A549 (cell line): ENCODE measurements around the gene SMAGP. TPM values are rescaled to one million over a fixed set of nuclear protein-coding genes. Genes with fewer than 3 reads are reported as not detected.

Source experiments
- ATAC-seq, 2 experiments: fragments of 200-7000 bp in 1 of 2; fragments of >200 bp in 1 of 2; cut with Nextera tagmentation in 1 of 2; cut with Tn5 transposase in 1 of 2; 3 replicates each; pipeline versions ENCODE4 v1.8.0 to v1.9.1; 2018 to 2020; ENCODE audit warnings: mild to moderate bottlenecking in 1 of 2, moderate library complexity in 1 of 2
- CTCF ChIA-PET: fragments of 300-600 bp; sonication (Branson Sonifier 250); formaldehyde crosslinking; extraction: SDS; loops from one replicate; lab custom pipeline; 2021; ENCODE audit warnings: antibody characterized with exemption, inconsistent platforms; lab: Yijun Ruan, JAX
- POLR2A ChIA-PET: fragments of 350-600 bp; formaldehyde crosslinking; extraction: SDS; loops from one replicate; lab custom pipeline; 2021; ENCODE audit warnings: antibody characterized with exemption, inconsistent platforms; lab: Yijun Ruan, JAX
- DNase-seq, 2 experiments: peaks; one replicate each; pipeline versions ENCODE4 v3.0.0 to v3.0.0-alpha.2; 2011 to 2016; ENCODE audit warnings: low read depth in 1 of 2, low spot score in 1 of 2
- FAIRE-seq: peaks from 2 replicates; lab custom pipeline; 2011; peaks lifted over from hg19 to GRCh38; lab: Jason Lieb, UNC
- H3K27ac ChIP-seq, 2 experiments: fragments of >200 bp; sonication (Bioruptor Twin); formaldehyde crosslinking; 3 replicates each; pipeline ENCODE4 v1.5.1; 2016 to 2017
- H3K4me1 ChIP-seq: fragments of >200 bp; sonication (Bioruptor Twin); formaldehyde crosslinking; 3 replicates; pipeline ENCODE4 v1.6.1; 2016
- H3K4me2 ChIP-seq: fragments of >200 bp; sonication (Bioruptor Twin); formaldehyde crosslinking; 3 replicates; pipeline ENCODE4 v1.6.1; 2016
- H3K4me3 ChIP-seq: fragments of >200 bp; sonication (Bioruptor Twin); formaldehyde crosslinking; 3 replicates; pipeline ENCODE4 v1.5.1; 2016
- H3K9me3 ChIP-seq: fragments of >200 bp; sonication (Bioruptor Twin); formaldehyde crosslinking; 3 replicates; pipeline ENCODE4 v1.6.1; 2016
- BHLHE40 ChIP-seq: IDR thresholded peaks from 2 replicates; pipeline ENCODE4 v1.6.1; 2012; ENCODE audit warnings: low read depth, low read length, inconsistent platforms
- CEBPB ChIP-seq, 2 experiments: fragments of >200 bp in 1 of 2; sonication (Bioruptor Twin) in 1 of 2; formaldehyde crosslinking in 1 of 2; IDR thresholded peaks; 2 replicates each; pipeline ENCODE4 v1.6.1; 2012 to 2016
- CHD4 ChIP-seq: fragments of 200-600 bp; sonication (generic); IDR thresholded peaks from 2 replicates; pipeline ENCODE4 v1.6.1; 2016; ENCODE audit warnings: antibody characterized with exemption, mild to moderate bottlenecking, borderline replicate concordance
- FOSL2 ChIP-seq, 2 experiments: fragments of 450-650 bp in 1 of 2; fragments of >200 bp in 1 of 2; sonication (Bioruptor Twin) in 1 of 2; formaldehyde crosslinking; IDR thresholded peaks; 2 replicates each; pipeline versions ENCODE4 v1.5.0 to v1.6.1; 2016 to 2020; ENCODE audit warnings: mild to moderate bottlenecking in 1 of 2, moderate library complexity in 1 of 2
- FOXS1 ChIP-seq: fragments of 250-450 bp; sonication (Bioruptor Pico); IDR thresholded peaks from 2 replicates; pipeline ENCODE4 v1.5.0; 2020; ENCODE audit warnings: mild to moderate bottlenecking, moderate library complexity
- GATA3 ChIP-seq: IDR thresholded peaks from 2 replicates; pipeline ENCODE4 v1.6.1; 2012; ENCODE audit warnings: borderline replicate concordance
- HOXB5 ChIP-seq: fragments of 250-450 bp; sonication (Bioruptor Pico); IDR thresholded peaks from 2 replicates; pipeline ENCODE4 v1.5.0; 2020; ENCODE audit warnings: mild to moderate bottlenecking, moderate library complexity
- MYC ChIP-seq: IDR thresholded peaks from 2 replicates; pipeline ENCODE4 v1.6.1; 2012; ENCODE audit warnings: mild to moderate bottlenecking, inconsistent platforms, low read length, improper control_type of control experiment, borderline replicate concordance
- POLR2A ChIP-seq: IDR thresholded peaks from 2 replicates; pipeline ENCODE4 v1.6.1; 2012; ENCODE audit warnings: mild to moderate bottlenecking, low read length
- RAD21 ChIP-seq, 2 experiments: fragments of >200 bp in 1 of 2; sonication (Bioruptor Twin) in 1 of 2; formaldehyde crosslinking in 1 of 2; IDR thresholded peaks in 1 of 2; conservative IDR thresholded peaks in 1 of 2; 2 replicates in 1 of 2; 3 replicates in 1 of 2; pipeline ENCODE4 v1.6.1; 2012 to 2018; ENCODE audit warnings: inconsistent platforms in 1 of 2
- RFX5 ChIP-seq: fragments of 450-650 bp; IDR thresholded peaks from 2 replicates; pipeline ENCODE4 v1.7.1; 2014; ENCODE audit warnings: antibody characterized with exemption, mild to moderate bottlenecking, moderate library complexity
- RNF2 ChIP-seq: fragments of 200-600 bp; sonication (generic); IDR thresholded peaks from 2 replicates; pipeline ENCODE4 v1.6.1; 2016; ENCODE audit warnings: low read depth, mild to moderate bottlenecking, antibody characterized with exemption, moderate library complexity, borderline replicate concordance
- SREBF2 ChIP-seq: fragments of 450-650 bp; IDR thresholded peaks from 2 replicates; pipeline ENCODE4 v1.6.1; 2014; ENCODE audit warnings: mild to moderate bottlenecking, moderate library complexity
- ZC3H11A ChIP-seq: fragments of 450-650 bp; IDR thresholded peaks from 2 replicates; pipeline ENCODE4 v1.6.1; 2014; ENCODE audit warnings: antibody characterized with exemption, mild to moderate bottlenecking
- ZSCAN20 ChIP-seq: fragments of 250-450 bp; sonication (Bioruptor Pico); IDR thresholded peaks from 2 replicates; pipeline ENCODE4 v1.8.0; 2022; ENCODE audit warnings: mild to moderate bottlenecking, moderate library complexity
- WGBS: methylation state at CpG from one replicate; pipeline ENCODE4 v1.1.6; 2017; ENCODE audit errors: missing lambda C conversion rate; 5-methylcytosine and 5-hydroxymethylcytosine counted together
- polyA plus RNA-seq, 4 experiments: library from polyadenylated mRNA; depleted of rRNA in 3 of 4; stranded (reverse); fragments of >200 nt; fragmentation: RNase III in 1 of 4; extraction: RNeasy Plus Mini Kit Qiagen cat#74134 plus additional on column Dnase treatment in 1 of 4; gene quantifications; 2 replicates in 3 of 4; 3 replicates in 1 of 4; pipeline ENCODE4 v1.2.3, GENCODE V29; 2011 to 2017
- TF ChIP-seq, protein P1 (sequence below): fragments of >200 bp; sonication (Bioruptor Twin); formaldehyde crosslinking; IDR thresholded peaks from 3 replicates; pipeline ENCODE4 v1.6.1; 2016
- TF ChIP-seq, protein P2 (sequence below): fragments of >200 bp; sonication (Bioruptor Twin); formaldehyde crosslinking; IDR thresholded peaks from 3 replicates; pipeline ENCODE4 v1.5.1; 2016
- TF ChIP-seq, protein P3 (sequence below): fragments of 450-650 bp; IDR thresholded peaks from 2 replicates; pipeline ENCODE4 v1.6.1; 2014; ENCODE audit warnings: antibody characterized with exemption
- TF ChIP-seq, protein P4 (sequence below): fragments of 200-600 bp; sonication (generic); IDR thresholded peaks from 2 replicates; pipeline ENCODE4 v1.6.1; 2016; ENCODE audit warnings: antibody characterized with exemption, mild to moderate bottlenecking, moderate library complexity
- TF ChIP-seq, protein P5 (sequence below): fragments of 250-450 bp; sonication (Bioruptor Pico); IDR thresholded peaks from 2 replicates; pipeline ENCODE4 v1.5.0; 2021; ENCODE audit warnings: mild to moderate bottlenecking, moderate library complexity, borderline replicate concordance

The SMAGP gene
- polyA plus RNA-seq, 2 of the 4 experiments (the other 2 are of a cell fraction), result 15.5 to 27.2 TPM

DNA sequence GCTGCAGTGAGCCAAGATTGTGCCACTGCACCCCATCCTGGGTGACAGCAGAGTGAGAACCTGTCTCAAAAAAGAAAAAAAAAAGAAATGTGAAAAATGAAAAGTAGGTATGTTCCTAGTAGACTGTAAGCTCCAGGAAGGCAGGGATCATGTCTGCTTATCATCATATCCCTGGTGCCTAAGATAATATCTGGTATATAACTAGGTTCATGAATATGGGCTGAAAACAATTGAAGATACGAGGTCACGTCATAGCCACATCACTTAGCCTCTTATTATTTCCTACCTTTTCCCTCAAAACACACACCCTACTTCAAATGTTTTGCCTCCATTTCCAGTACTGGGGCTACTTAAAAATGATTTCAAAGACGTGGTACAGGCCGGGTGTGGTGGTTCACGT is 55.3 kb downstream of the SMAGP start:
- DNase-seq, result no peak
- ATAC-seq, result no peak
- WGBS, result 92% methylated on average over 5 of the region's 5 CpGs
- POLR2A ChIA-PET, result no interaction called here
- peaks cover 12% of the 10 kb centered on the region for H3K4me1 ChIP-seq
- no peaks in the 10 kb centered on the region for H3K9me3 ChIP-seq
- no peak for FAIRE-seq
- TF ChIP-seq RNF2 (no peak), FOXS1 (no peak), ZSCAN20 (CRISPR knock-in tag) (no peak), GATA3 (no peak), BHLHE40 (no peak), ZC3H11A (no peak), SREBF2 (no peak), CHD4 (no peak), POLR2A (no peak), HOXB5 (CRISPR knock-in tag) (no peak), CEBPB (IDR thresholded peaks at IDR 0.05) (no peak), FOSL2 (IDR thresholded peaks at IDR 0.05) (no peak), FOSL2 (CRISPR knock-in tag; IDR thresholded peaks at IDR 0.05) (no peak), MYC (no peak), RAD21 (conservative IDR thresholded peaks at IDR 0.05 in 1 of 2, IDR thresholded peaks at IDR 0.05 in 1 of 2) (no peak), RFX5 (no peak)
- TF ChIP-seq, protein P1, sequence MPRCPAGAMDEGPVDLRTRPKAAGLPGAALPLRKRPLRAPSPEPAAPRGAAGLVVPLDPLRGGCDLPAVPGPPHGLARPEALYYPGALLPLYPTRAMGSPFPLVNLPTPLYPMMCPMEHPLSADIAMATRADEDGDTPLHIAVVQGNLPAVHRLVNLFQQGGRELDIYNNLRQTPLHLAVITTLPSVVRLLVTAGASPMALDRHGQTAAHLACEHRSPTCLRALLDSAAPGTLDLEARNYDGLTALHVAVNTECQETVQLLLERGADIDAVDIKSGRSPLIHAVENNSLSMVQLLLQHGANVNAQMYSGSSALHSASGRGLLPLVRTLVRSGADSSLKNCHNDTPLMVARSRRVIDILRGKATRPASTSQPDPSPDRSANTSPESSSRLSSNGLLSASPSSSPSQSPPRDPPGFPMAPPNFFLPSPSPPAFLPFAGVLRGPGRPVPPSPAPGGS, result no peak
- TF ChIP-seq, protein P2, sequence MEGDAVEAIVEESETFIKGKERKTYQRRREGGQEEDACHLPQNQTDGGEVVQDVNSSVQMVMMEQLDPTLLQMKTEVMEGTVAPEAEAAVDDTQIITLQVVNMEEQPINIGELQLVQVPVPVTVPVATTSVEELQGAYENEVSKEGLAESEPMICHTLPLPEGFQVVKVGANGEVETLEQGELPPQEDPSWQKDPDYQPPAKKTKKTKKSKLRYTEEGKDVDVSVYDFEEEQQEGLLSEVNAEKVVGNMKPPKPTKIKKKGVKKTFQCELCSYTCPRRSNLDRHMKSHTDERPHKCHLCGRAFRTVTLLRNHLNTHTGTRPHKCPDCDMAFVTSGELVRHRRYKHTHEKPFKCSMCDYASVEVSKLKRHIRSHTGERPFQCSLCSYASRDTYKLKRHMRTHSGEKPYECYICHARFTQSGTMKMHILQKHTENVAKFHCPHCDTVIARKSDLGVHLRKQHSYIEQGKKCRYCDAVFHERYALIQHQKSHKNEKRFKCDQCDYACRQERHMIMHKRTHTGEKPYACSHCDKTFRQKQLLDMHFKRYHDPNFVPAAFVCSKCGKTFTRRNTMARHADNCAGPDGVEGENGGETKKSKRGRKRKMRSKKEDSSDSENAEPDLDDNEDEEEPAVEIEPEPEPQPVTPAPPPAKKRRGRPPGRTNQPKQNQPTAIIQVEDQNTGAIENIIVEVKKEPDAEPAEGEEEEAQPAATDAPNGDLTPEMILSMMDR, result no peak
- TF ChIP-seq, protein P3, sequence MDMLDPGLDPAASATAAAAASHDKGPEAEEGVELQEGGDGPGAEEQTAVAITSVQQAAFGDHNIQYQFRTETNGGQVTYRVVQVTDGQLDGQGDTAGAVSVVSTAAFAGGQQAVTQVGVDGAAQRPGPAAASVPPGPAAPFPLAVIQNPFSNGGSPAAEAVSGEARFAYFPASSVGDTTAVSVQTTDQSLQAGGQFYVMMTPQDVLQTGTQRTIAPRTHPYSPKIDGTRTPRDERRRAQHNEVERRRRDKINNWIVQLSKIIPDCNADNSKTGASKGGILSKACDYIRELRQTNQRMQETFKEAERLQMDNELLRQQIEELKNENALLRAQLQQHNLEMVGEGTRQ, result no peak
- TF ChIP-seq, protein P4, sequence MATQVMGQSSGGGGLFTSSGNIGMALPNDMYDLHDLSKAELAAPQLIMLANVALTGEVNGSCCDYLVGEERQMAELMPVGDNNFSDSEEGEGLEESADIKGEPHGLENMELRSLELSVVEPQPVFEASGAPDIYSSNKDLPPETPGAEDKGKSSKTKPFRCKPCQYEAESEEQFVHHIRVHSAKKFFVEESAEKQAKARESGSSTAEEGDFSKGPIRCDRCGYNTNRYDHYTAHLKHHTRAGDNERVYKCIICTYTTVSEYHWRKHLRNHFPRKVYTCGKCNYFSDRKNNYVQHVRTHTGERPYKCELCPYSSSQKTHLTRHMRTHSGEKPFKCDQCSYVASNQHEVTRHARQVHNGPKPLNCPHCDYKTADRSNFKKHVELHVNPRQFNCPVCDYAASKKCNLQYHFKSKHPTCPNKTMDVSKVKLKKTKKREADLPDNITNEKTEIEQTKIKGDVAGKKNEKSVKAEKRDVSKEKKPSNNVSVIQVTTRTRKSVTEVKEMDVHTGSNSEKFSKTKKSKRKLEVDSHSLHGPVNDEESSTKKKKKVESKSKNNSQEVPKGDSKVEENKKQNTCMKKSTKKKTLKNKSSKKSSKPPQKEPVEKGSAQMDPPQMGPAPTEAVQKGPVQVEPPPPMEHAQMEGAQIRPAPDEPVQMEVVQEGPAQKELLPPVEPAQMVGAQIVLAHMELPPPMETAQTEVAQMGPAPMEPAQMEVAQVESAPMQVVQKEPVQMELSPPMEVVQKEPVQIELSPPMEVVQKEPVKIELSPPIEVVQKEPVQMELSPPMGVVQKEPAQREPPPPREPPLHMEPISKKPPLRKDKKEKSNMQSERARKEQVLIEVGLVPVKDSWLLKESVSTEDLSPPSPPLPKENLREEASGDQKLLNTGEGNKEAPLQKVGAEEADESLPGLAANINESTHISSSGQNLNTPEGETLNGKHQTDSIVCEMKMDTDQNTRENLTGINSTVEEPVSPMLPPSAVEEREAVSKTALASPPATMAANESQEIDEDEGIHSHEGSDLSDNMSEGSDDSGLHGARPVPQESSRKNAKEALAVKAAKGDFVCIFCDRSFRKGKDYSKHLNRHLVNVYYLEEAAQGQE, result no peak
- TF ChIP-seq, protein P5, sequence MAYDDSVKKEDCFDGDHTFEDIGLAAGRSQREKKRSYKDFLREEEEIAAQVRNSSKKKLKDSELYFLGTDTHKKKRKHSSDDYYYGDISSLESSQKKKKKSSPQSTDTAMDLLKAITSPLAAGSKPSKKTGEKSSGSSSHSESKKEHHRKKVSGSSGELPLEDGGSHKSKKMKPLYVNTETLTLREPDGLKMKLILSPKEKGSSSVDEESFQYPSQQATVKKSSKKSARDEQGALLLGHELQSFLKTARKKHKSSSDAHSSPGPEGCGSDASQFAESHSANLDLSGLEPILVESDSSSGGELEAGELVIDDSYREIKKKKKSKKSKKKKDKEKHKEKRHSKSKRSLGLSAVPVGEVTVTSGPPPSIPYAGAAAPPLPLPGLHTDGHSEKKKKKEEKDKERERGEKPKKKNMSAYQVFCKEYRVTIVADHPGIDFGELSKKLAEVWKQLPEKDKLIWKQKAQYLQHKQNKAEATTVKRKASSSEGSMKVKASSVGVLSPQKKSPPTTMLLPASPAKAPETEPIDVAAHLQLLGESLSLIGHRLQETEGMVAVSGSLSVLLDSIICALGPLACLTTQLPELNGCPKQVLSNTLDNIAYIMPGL (CRISPR knock-in tag), result no peak
- CTCF ChIA-PET, result interaction anchor here (0.5 to 1.2 kb wide), 3 partner anchors 12 to 710 kb away, joined by 3 read pairs; no protein-coding TSS in a partner anchor
- H3K4me2 ChIP-seq, result no peak overlapping the region
- H3K4me3 ChIP-seq, result no peak overlapping the region
- no peak overlapping the region for H3K27ac ChIP-seq
